ENCODE results near the gene TTYH3. TPM values are rescaled to one million over a fixed set of nuclear protein-coding genes. Genes with fewer than 3 reads are reported as not detected.

Gene TTYH3
- total RNA-seq, 1 experiment from 2014 or later = 20.9 TPM

DNA sequence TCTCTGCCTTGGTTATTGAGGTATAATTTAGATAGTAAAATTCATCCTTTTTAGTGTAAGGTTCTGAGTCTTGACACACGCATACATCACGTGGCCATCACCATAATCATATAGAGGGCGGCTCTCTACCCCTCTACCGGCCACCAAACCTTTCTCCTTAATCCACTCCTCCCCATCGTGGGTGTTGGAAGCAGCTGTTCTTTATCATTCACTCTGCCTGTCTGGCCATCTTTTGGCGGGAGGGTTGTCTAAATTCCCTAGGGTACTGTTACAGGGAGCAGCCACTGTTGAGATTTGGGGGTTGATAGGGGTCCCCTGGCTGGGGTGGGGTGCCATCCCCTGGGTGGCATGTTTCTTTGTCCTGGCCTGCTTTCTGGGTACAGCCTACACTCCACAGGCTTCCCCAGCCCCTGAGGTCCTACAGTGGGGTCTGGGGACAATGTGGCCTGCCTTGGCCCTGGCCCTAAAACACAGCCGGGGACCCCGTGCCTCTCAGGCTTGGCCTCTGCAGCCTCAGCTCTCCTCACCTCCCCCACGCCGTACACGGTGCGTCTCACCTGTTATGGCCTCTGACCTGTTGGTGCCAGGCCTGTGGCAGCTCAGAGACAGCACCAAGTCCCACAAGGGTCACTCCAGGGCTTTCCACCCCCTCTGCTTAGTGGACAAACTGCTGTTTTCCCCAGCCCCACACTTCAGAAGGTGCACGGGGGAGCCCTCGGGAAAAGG is 73.7 kb downstream of the TTYH3 start:
- POLR2A ChIA-PET = no interaction called here

DNA sequence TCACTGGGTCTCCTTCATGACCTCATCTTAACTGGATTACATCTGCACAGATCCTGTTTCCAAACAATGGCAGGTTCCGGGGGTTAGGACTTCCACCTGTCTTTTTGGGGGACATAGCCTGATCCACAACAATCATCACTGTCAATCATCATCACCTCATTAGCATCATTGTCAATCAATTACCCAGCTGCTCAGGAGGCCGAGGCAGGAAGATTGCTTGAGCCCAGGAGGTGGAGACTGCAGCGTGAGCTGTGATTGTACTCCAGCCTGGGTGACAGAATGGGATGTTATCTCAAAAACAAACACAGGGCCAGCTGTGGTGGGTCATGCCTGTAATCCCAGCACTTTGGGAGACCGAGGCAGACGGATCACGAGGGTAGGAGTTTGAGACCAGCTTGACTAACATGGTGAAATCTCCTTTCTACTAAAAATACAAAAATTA is 74.9 kb downstream of the TTYH3 start:
- H3K36me3 Mint-ChIP-seq (ENCODE audit: insufficient read depth, unreplicated experiment) = no peaks in the 10 kb centered on the region
- peaks cover 8% of the 10 kb centered on the region for H3K4me1 Mint-ChIP-seq (ENCODE audit: insufficient read depth, unreplicated experiment)
- TF ChIP-seq, protein P1, sequence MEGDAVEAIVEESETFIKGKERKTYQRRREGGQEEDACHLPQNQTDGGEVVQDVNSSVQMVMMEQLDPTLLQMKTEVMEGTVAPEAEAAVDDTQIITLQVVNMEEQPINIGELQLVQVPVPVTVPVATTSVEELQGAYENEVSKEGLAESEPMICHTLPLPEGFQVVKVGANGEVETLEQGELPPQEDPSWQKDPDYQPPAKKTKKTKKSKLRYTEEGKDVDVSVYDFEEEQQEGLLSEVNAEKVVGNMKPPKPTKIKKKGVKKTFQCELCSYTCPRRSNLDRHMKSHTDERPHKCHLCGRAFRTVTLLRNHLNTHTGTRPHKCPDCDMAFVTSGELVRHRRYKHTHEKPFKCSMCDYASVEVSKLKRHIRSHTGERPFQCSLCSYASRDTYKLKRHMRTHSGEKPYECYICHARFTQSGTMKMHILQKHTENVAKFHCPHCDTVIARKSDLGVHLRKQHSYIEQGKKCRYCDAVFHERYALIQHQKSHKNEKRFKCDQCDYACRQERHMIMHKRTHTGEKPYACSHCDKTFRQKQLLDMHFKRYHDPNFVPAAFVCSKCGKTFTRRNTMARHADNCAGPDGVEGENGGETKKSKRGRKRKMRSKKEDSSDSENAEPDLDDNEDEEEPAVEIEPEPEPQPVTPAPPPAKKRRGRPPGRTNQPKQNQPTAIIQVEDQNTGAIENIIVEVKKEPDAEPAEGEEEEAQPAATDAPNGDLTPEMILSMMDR (IDR thresholded peaks at IDR 0.05; ENCODE audit: unreplicated experiment) = no peak
- H3K27me3 Mint-ChIP-seq (ENCODE audit: insufficient read depth, unreplicated experiment) = no peaks in the 10 kb centered on the region
- ChIA-PET CTCF (no interaction called here), POLR2A (no interaction called here)
- no peak overlapping the region for H3K4me3 Mint-ChIP-seq (ENCODE audit: unreplicated experiment)
- no peak overlapping the region for H3K27ac Mint-ChIP-seq (ENCODE audit: low read depth, unreplicated experiment)
- no TSS peak for BruUV-seq (replicated peaks)
- H3K9me3 Mint-ChIP-seq (ENCODE audit: unreplicated experiment) = no peaks in the 10 kb centered on the region
- no peak for DNase-seq (ENCODE audit: unreplicated experiment)
- intact Hi-C loops (cut with micrococcal nuclease) = no loop called here

More for the DNA sequence above, 73.7 kb downstream of the TTYH3 start:
- DNase-seq (ENCODE audit: unreplicated experiment) = no peak
- no peak overlapping the region for H3K27ac Mint-ChIP-seq (ENCODE audit: low read depth, unreplicated experiment)
- TF ChIP-seq, protein P1 (IDR thresholded peaks at IDR 0.05; ENCODE audit: unreplicated experiment) = no peak
- no peaks in the 10 kb centered on the region for H3K36me3 Mint-ChIP-seq (ENCODE audit: insufficient read depth, unreplicated experiment)
- H3K27me3 Mint-ChIP-seq (ENCODE audit: insufficient read depth, unreplicated experiment) = peaks cover 5% of the 10 kb centered on the region
- H3K9me3 Mint-ChIP-seq (ENCODE audit: unreplicated experiment) = no peaks in the 10 kb centered on the region
- H3K4me1 Mint-ChIP-seq (ENCODE audit: insufficient read depth, unreplicated experiment) = peaks cover 8% of the 10 kb centered on the region
- intact Hi-C loops (cut with micrococcal nuclease) = no loop called here
- CTCF ChIA-PET = no interaction called here
- no peak overlapping the region for H3K4me3 Mint-ChIP-seq (ENCODE audit: unreplicated experiment)
- BruUV-seq (replicated peaks) = no TSS peak

DNA sequence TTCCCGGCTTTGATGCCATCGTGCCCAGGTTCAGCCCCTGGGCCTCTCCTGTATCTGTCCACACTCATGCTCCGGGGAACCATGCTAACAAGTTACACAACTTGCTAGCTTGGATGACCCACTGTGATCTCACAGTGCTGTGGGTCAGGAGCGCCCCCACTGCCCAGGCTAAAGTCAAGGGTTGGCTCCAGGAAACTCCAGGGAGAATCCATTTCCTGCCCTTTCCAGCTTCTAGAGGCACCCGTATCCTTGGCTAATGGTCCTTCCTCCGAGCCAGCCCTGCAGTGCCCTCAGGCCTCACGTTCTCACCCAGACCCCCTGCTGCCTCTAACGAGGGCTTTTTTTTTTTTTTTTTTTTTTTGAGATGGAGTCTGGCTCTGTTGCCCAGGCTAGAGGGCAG is 75.7 kb downstream of the TTYH3 start:
- no peak overlapping the region for H3K4me3 Mint-ChIP-seq (ENCODE audit: unreplicated experiment)
- no peak for DNase-seq (ENCODE audit: unreplicated experiment)
- no peaks in the 10 kb centered on the region for H3K36me3 Mint-ChIP-seq (ENCODE audit: insufficient read depth, unreplicated experiment)
- intact Hi-C loops (cut with micrococcal nuclease) = no loop called here
- POLR2A ChIA-PET = no interaction called here
- CTCF ChIA-PET = no interaction called here
- no peaks in the 10 kb centered on the region for H3K27me3 Mint-ChIP-seq (ENCODE audit: insufficient read depth, unreplicated experiment)
- BruUV-seq (replicated peaks) = no TSS peak
- TF ChIP-seq, protein P1 (IDR thresholded peaks at IDR 0.05; ENCODE audit: unreplicated experiment) = no peak
- H3K4me1 Mint-ChIP-seq (ENCODE audit: insufficient read depth, unreplicated experiment) = no peaks in the 10 kb centered on the region
- H3K9me3 Mint-ChIP-seq (ENCODE audit: unreplicated experiment) = no peaks in the 10 kb centered on the region
- H3K27ac Mint-ChIP-seq (ENCODE audit: low read depth, unreplicated experiment) = no peak overlapping the region

DNA sequence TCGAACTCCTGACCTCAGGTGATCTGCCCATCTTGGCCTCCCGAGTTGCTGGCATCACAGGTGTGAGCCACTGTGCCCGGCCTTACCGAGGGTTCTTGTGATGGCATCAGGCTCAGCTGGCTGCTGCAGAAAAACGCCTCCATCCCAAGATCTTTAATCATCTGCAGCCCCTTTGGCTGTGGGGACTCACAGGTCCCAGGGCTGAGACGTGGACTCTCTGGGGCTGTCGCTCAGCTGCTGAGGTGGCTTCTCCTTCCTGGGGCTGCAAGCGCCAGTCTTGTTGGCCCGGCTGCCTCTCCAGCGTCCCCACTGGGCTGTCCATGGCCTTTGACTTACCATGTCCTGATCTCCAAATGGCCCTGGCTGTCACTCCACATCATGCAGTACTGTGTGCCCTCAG is 76.3 kb downstream of the TTYH3 start:
- POLR2A ChIA-PET = interaction anchor here (0.6 kb wide), 1 partner anchor 101 kb away, joined by 3 read pairs; no protein-coding TSS in a partner anchor

More for the DNA sequence above, 76.3 kb downstream of the TTYH3 start:
- DNase-seq (ENCODE audit: unreplicated experiment) = no peak
- Mint-ChIP-seq H3K27ac (ENCODE audit: low read depth, unreplicated experiment) (no peak overlapping the region), H3K4me1 (ENCODE audit: insufficient read depth, unreplicated experiment) (no peaks in the 10 kb centered on the region), H3K36me3 (ENCODE audit: insufficient read depth, unreplicated experiment) (no peaks in the 10 kb centered on the region), H3K4me3 (ENCODE audit: unreplicated experiment) (no peak overlapping the region), H3K9me3 (ENCODE audit: unreplicated experiment) (no peaks in the 10 kb centered on the region), H3K27me3 (ENCODE audit: insufficient read depth, unreplicated experiment) (no peaks in the 10 kb centered on the region)
- intact Hi-C loops (cut with micrococcal nuclease) = no loop called here
- no TSS peak for BruUV-seq (replicated peaks)
- TF ChIP-seq, protein P1 (IDR thresholded peaks at IDR 0.05; ENCODE audit: unreplicated experiment) = no peak
- CTCF ChIA-PET = no interaction called here

Measured in MCF 10A (cell line).